AG08396 (cell line): ENCODE data around the gene TOMM70.

Experiments used
- DNase-seq: peaks from one replicate; pipeline ENCODE4 v3.0.0; 2012; ENCODE audit warnings: low spot score, mixed read lengths

The TOMM70 gene

GRCh38 chr3:100325827-100326226 lies 75.1 kb downstream of the TOMM70 start:
- DNase-seq = no peak

DNA sequence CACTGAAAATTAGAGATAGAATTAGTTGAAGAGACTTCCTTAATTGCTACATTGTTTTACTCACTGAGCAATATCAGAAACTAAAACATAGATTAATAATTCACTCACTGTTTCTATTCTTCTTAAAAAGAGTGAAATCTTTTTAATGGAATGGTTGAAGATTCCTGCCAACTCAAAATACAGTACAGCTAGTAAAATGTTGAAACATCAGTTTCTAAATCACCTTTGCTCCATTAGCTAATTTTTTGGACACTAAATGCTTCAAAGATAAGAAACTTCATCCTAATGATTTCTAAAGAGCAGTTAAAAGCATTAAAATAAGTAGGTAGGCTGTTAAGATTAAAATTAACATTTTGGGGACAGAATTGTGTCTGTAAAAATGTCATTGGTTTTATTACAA lies 76.8 kb downstream of the TOMM70 start:
- no peak for DNase-seq

GRCh38 chr3:100319951-100320350 lies 80.9 kb downstream of the TOMM70 start:
- DNase-seq = no peak

GRCh38 chr3:100317912-100318311 lies 83.0 kb downstream of the TOMM70 start:
- no peak for DNase-seq

- no peak for DNase-seq
Observed at GRCh38 chr3:100316641-100317069, 84.2 kb downstream of the TOMM70 start.
